Trophoblast cell (in vitro differentiated cells and primary cell): ENCODE results near the gene SHROOM3.

ENCODE experiments used
- DNase-seq, 2 donors: peaks; one replicate each; pipeline ENCODE4 v3.0.0-alpha.2; 2016
- H2AFZ ChIP-seq: 2 replicates; pipeline ENCODE4 v1.6.1; 2013; ENCODE audit warnings: low read length, moderate library complexity, mild to moderate bottlenecking; ENCODE audit not compliant: insufficient read depth, poor library complexity
- H2AK5ac ChIP-seq: 2 replicates; pipeline ENCODE4 v1.6.1; 2013; ENCODE audit warnings: mild to moderate bottlenecking, low read length
- H2BK120ac ChIP-seq: 2 replicates; pipeline ENCODE4 v1.6.1; 2013; ENCODE audit warnings: low read length, mild to moderate bottlenecking, moderate library complexity; ENCODE audit not compliant: insufficient read depth, poor library complexity
- H2BK12ac ChIP-seq: 2 replicates; pipeline ENCODE4 v1.6.1; 2013; ENCODE audit warnings: mild to moderate bottlenecking, low read length, moderate library complexity
- H2BK5ac ChIP-seq: 2 replicates; pipeline ENCODE4 v1.6.1; 2013; ENCODE audit warnings: low read length, low read depth, moderate library complexity, mild to moderate bottlenecking; ENCODE audit not compliant: poor library complexity
- H3K14ac ChIP-seq: 2 replicates; pipeline ENCODE4 v1.6.1; 2013; ENCODE audit warnings: mild to moderate bottlenecking, low read length
- H3K18ac ChIP-seq: 2 replicates; pipeline ENCODE4 v1.6.1; 2013; ENCODE audit warnings: mild to moderate bottlenecking, low read length
- H3K23ac ChIP-seq: 2 replicates; pipeline ENCODE4 v1.6.1; 2013; ENCODE audit warnings: low read length
- H3K27ac ChIP-seq: 2 replicates; pipeline ENCODE4 v1.5.1; 2013; ENCODE audit warnings: low read depth, mild to moderate bottlenecking, inconsistent platforms, low read length, moderate library complexity
- H3K27me3 ChIP-seq: 2 replicates; pipeline ENCODE4 v1.6.1; 2013; ENCODE audit warnings: inconsistent platforms, mild to moderate bottlenecking, low read length, moderate library complexity; ENCODE audit not compliant: insufficient read depth
- H3K36me3 ChIP-seq, 2 experiments: 1 replicate in 1 of 2; 2 replicates in 1 of 2; pipeline ENCODE4 v1.6.1; 2013; ENCODE audit warnings: low read length in 2 of 2, mild to moderate bottlenecking in 2 of 2, moderate library complexity in 1 of 2; ENCODE audit not compliant: insufficient read depth in 2 of 2, control insufficient read depth in 1 of 2
- H3K4ac ChIP-seq: 2 replicates; pipeline ENCODE4 v1.6.1; 2013; ENCODE audit warnings: low read depth, mild to moderate bottlenecking, low read length, moderate library complexity
- H3K4me1 ChIP-seq, 2 experiments: 1 replicate in 1 of 2; 2 replicates in 1 of 2; pipeline ENCODE4 v1.6.1; 2013; ENCODE audit warnings: low read length in 2 of 2, mild to moderate bottlenecking in 2 of 2, moderate library complexity in 1 of 2; ENCODE audit not compliant: insufficient read depth in 2 of 2, control insufficient read depth in 1 of 2
- H3K4me2 ChIP-seq: 2 replicates; pipeline ENCODE4 v1.6.1; 2013; ENCODE audit warnings: inconsistent platforms, mild to moderate bottlenecking, low read length, moderate library complexity
- H3K4me3 ChIP-seq: 2 replicates; pipeline ENCODE4 v1.5.1; 2013; ENCODE audit warnings: mild to moderate bottlenecking, low read depth, low read length, inconsistent platforms
- H3K79me1 ChIP-seq: one replicate; pipeline ENCODE4 v1.6.1; 2013; ENCODE audit warnings: low read length
- H3K79me2 ChIP-seq: 2 replicates; pipeline ENCODE4 v1.6.1; 2013; ENCODE audit warnings: low read length, mild to moderate bottlenecking; ENCODE audit not compliant: control insufficient read depth, insufficient read depth, poor library complexity
- H3K9ac ChIP-seq: 2 replicates; pipeline ENCODE4 v1.6.1; 2013; ENCODE audit warnings: mild to moderate bottlenecking, low read length
- H3K9me3 ChIP-seq: 2 replicates; pipeline ENCODE4 v1.6.1; 2013; ENCODE audit warnings: low read depth, mild to moderate bottlenecking, control low read depth, inconsistent platforms, low read length; ENCODE audit not compliant: insufficient read depth
- H4K12ac ChIP-seq: 2 replicates; pipeline ENCODE4 v1.6.1; 2013; ENCODE audit warnings: low read depth, mild to moderate bottlenecking, low read length, moderate library complexity
- H4K8ac ChIP-seq: 2 replicates; pipeline ENCODE4 v1.6.1; 2013; ENCODE audit warnings: low read depth, mild to moderate bottlenecking, low read length, moderate library complexity
- H4K91ac ChIP-seq: one replicate; pipeline ENCODE4 v1.6.1; 2013; ENCODE audit warnings: low read depth, mild to moderate bottlenecking, low read length, moderate library complexity
- WGBS: extraction: QIAGEN DNeasy Blood & Tissue Kit; methylation state at CpG from one replicate; pipeline ENCODE4 v1.1.7; 2013; ENCODE audit warnings: missing lambda C conversion rate; ENCODE audit not compliant: insufficient read length, insufficient coverage; ENCODE audit errors: extremely low coverage; 5-methylcytosine and 5-hydroxymethylcytosine counted together

SHROOM3 gene

DNA sequence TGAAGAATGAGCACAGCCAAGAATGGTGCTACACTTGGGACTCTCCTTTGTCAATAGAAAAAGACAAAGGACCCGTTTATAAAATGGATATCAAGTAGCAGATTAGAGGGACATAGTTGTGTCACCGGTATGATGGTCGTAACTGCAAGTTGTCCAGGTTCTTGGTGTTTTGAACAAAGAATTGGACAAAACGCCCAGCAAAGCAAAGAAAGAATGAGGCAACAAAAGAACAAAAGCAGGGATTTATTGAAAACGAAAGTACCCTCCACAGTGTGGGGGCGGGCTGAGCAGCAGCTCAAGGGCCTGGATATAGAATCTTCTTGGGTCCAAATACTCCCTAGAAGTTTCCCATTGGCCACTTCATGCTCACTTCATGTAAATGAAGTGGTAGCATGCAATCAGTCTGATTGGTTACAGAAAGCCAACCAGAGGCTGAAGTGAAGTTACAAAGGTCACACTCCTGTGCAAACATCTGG lies 54.7 kb downstream of the SHROOM3 start:
- Histone ChIP-seq H3K9ac (no peak overlapping the region), H4K8ac (no peak overlapping the region), H2AK5ac (no peak overlapping the region), H3K23ac (no peak overlapping the region), H3K18ac (no peak overlapping the region), H3K9me3 (no peaks in the 10 kb centered on the region), H3K14ac (no peak overlapping the region), H3K79me1 (no peaks in the 10 kb centered on the region), H3K79me2 (no peaks in the 10 kb centered on the region), H3K27ac (no peak overlapping the region), H2BK12ac (no peak overlapping the region), H3K4me1 (no peaks in the 10 kb centered on the region), H4K91ac (no peak overlapping the region), H3K27me3 (no peaks in the 10 kb centered on the region), H3K4me2 (no peak overlapping the region), H3K36me3 (no peaks in the 10 kb centered on the region), H2BK120ac (no peak overlapping the region), H2BK5ac (no peak overlapping the region), H3K4ac (no peak overlapping the region), H4K12ac (no peak overlapping the region), H2AFZ (no peak overlapping the region), H3K4me3 (no peak overlapping the region)
- no CpG with 5 or more reads among the region's 6 CpGs for WGBS
- no peak for DNase-seq

DNA sequence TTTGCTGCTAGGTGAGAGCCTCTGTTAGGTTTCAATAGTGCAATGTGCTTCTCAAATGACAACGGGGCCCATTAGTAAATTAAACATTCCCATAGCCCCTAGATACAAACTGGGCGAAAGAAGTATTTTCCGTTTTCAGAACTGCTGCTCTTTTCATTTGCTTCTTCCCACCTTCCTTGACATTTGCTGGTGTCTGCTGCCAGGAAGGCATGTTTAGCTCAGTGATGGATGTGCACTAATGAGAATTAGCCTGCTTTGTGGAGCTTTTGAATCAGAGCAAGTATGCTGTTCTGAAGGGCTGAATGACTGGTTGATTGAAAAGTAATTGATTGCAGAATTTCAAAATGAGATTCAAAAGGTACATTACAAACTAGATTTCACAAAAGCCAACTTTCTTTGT lies 57.0 kb downstream of the SHROOM3 start:
- no peak overlapping the region for H2AFZ ChIP-seq

DNA sequence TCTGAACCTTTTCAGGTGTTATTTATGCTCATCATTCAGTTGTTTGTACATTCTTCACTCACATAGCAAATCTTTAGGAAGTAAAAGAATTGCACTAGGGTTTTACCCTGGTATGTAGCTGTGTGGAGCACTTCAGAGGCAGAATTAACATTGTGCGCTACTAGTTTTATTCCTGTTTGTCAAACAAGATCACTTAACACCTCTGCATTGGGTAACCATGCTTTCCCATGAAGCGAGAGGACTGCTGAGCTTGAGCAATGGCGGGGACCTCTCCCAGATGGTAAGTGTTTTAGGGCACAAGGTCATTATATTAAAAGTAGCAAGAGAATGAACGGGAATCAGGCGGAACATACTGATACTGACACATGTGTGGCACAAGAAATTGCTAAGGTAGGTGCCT lies 59.2 kb downstream of the SHROOM3 start:
- H2BK5ac ChIP-seq = no peak overlapping the region
- H3K4me3 ChIP-seq = no peak overlapping the region
- no peak overlapping the region for H3K4ac ChIP-seq
- no peak overlapping the region for H4K12ac ChIP-seq
- H3K27me3 ChIP-seq = no peaks in the 10 kb centered on the region
- no peaks in the 10 kb centered on the region for H3K79me1 ChIP-seq
- H3K23ac ChIP-seq = no peak overlapping the region
- no peak overlapping the region for H2AK5ac ChIP-seq
- H3K18ac ChIP-seq = no peak overlapping the region
- H3K4me1 ChIP-seq = no peaks in the 10 kb centered on the region
- no peaks in the 10 kb centered on the region for H3K36me3 ChIP-seq
- H2AFZ ChIP-seq = no peak overlapping the region
- H2BK120ac ChIP-seq = no peak overlapping the region
- no peak overlapping the region for H2BK12ac ChIP-seq
- H3K14ac ChIP-seq = no peak overlapping the region
- H4K91ac ChIP-seq = no peak overlapping the region
- H3K4me2 ChIP-seq = no peak overlapping the region
- no peaks in the 10 kb centered on the region for H3K79me2 ChIP-seq
- H3K9ac ChIP-seq = no peak overlapping the region
- no peaks in the 10 kb centered on the region for H3K9me3 ChIP-seq
- no peak overlapping the region for H4K8ac ChIP-seq
- no CpG with 5 or more reads among the region's 5 CpGs for WGBS
- DNase-seq = no peak
- H3K27ac ChIP-seq = no peak overlapping the region

More for the DNA sequence above, 57.0 kb downstream of the SHROOM3 start:
- no peak overlapping the region for H3K27ac ChIP-seq
- H3K18ac ChIP-seq = no peak overlapping the region
- H3K27me3 ChIP-seq = no peaks in the 10 kb centered on the region
- H3K4me1 ChIP-seq = no peaks in the 10 kb centered on the region
- no peaks in the 10 kb centered on the region for H3K9me3 ChIP-seq
- no peaks in the 10 kb centered on the region for H3K36me3 ChIP-seq
- no peak for DNase-seq
- no peak overlapping the region for H3K14ac ChIP-seq
- no peak overlapping the region for H2BK5ac ChIP-seq
- no peaks in the 10 kb centered on the region for H3K79me1 ChIP-seq
- no peak overlapping the region for H4K12ac ChIP-seq
- H3K4ac ChIP-seq = no peak overlapping the region
- no peak overlapping the region for H2BK12ac ChIP-seq
- no peak overlapping the region for H3K23ac ChIP-seq
- no CpG with 5 or more reads among the region's 3 CpGs for WGBS
- H2BK120ac ChIP-seq = no peak overlapping the region
- no peak overlapping the region for H3K4me2 ChIP-seq
- H4K8ac ChIP-seq = no peak overlapping the region
- H2AK5ac ChIP-seq = no peak overlapping the region
- H4K91ac ChIP-seq = no peak overlapping the region
- no peak overlapping the region for H3K4me3 ChIP-seq
- H3K9ac ChIP-seq = no peak overlapping the region
- H3K79me2 ChIP-seq = no peaks in the 10 kb centered on the region

DNA sequence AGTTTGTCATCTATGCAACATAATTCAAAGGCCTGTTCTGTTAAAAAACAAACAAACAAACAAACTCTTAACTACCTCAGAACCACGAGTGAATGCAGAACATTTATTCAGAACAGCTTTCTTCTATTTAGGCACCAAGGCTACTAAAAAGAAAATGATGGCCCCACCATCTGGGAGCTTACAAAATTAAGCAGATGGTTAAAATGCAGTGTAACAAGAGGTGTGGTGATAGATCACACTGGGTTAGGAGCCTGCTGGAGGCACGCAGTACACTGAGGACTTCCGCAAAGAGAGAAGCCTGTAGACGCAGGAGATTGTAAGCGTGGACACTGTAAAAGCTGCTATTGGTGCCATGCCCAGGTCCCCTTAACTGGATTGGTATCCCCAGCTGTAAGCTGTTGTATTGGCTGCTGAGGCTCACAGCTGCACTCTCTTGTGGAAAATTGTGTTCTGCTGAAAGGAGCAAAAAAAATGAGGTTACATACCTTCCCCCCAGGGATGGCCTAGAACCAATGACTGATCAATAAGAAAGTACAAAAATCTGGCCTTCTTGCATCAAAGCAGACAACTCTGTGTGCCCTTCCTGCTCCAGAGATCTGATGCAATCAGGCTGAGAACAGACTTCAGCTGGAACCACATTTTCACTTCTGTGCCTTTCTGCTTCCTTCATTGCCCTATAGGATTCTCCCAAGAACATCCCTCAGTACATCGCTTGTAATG lies 60.0 kb downstream of the SHROOM3 start:
- no peak overlapping the region for H3K4ac ChIP-seq
- no peak overlapping the region for H3K9ac ChIP-seq
- H3K4me1 ChIP-seq = no peaks in the 10 kb centered on the region
- no peaks in the 10 kb centered on the region for H3K79me1 ChIP-seq
- H2BK12ac ChIP-seq = no peak overlapping the region
- H4K91ac ChIP-seq = no peak overlapping the region
- H3K4me2 ChIP-seq = no peak overlapping the region
- H3K79me2 ChIP-seq = no peaks in the 10 kb centered on the region
- H3K14ac ChIP-seq = no peak overlapping the region
- DNase-seq = no peak
- H3K23ac ChIP-seq = no peak overlapping the region
- no peak overlapping the region for H3K4me3 ChIP-seq
- H3K36me3 ChIP-seq = no peaks in the 10 kb centered on the region
- no CpG with 5 or more reads among the region's 6 CpGs for WGBS
- no peak overlapping the region for H2BK120ac ChIP-seq
- H2AK5ac ChIP-seq = no peak overlapping the region
- H2AFZ ChIP-seq = no peak overlapping the region
- no peak overlapping the region for H3K27ac ChIP-seq
- H3K27me3 ChIP-seq = no peaks in the 10 kb centered on the region
- H3K18ac ChIP-seq = no peak overlapping the region
- no peak overlapping the region for H4K12ac ChIP-seq
- no peak overlapping the region for H2BK5ac ChIP-seq
- H3K9me3 ChIP-seq = no peaks in the 10 kb centered on the region
- H4K8ac ChIP-seq = no peak overlapping the region
